ENCODE measurements around the gene TASOR. TPM values are rescaled to one million over a fixed set of nuclear protein-coding genes. Genes with fewer than 3 reads are reported as not detected.

Gene TASOR
- total and polyA plus RNA-seq, 9 of the 15 experiments (the other 6 are each of a cell fraction or from before 2014, with no cell fraction given): 16.4 to 68.7 (median 33.7) TPM

- TF ChIP-seq DPF2 (IDR thresholded peaks at IDR 0.05) (no peak), MBD1 (CRISPR knock-in tag; IDR thresholded peaks at IDR 0.05) (no peak), ZNF143 (CRISPR knock-in tag; IDR thresholded peaks at IDR 0.05) (no peak)
Measured at GRCh38 chr3:56691165-56692000, 8.3 kb upstream of the TASOR start (continued).

GRCh38 chr3:56689303-56689702, 6.2 kb upstream of the TASOR start:
- no peak overlapping the region for H3K27ac ChIP-seq (ENCODE audit: extremely low read depth, low read depth, low read length)
- ATAC-seq: no peak
- 33% methylated on average over 1 of the region's 1 CpG for WGBS (ENCODE audit: insufficient coverage, low coverage, missing lambda C conversion rate)
- no peaks in the 10 kb centered on the region for H3K27me3 ChIP-seq (ENCODE audit: control insufficient read depth in 2 of 2, insufficient read depth in 2 of 2, low read length in 2 of 2)
- no peaks in the 10 kb centered on the region for H3K36me3 ChIP-seq (ENCODE audit: control insufficient read depth, insufficient read depth, low read length)
- in situ Hi-C loops (cut with MboI) (no loop called here), intact Hi-C loops (cut with micrococcal nuclease) (no loop called here)
- TF ChIP-seq GABPB1 (CRISPR knock-in tag; IDR thresholded peaks at IDR 0.05) (no peak), ZNF224 (CRISPR knock-in tag; IDR thresholded peaks at IDR 0.05) (no peak), TCF15 (CRISPR knock-in tag; IDR thresholded peaks at IDR 0.05) (no peak), ZNF75A (CRISPR knock-in tag; IDR thresholded peaks at IDR 0.05) (no peak), ETS2 (tag; IDR thresholded peaks at IDR 0.05; ENCODE audit: borderline replicate concordance, poor library complexity, severe bottlenecking) (no peak), FOXM1 (IDR thresholded peaks at IDR 0.05; ENCODE audit: low read depth) (no peak), FOXM1 (CRISPR knock-in tag; IDR thresholded peaks at IDR 0.05; ENCODE audit: low read depth) (no peak), SOX6 (IDR thresholded peaks at IDR 0.05) (no peak), ZNF699 (CRISPR knock-in tag; IDR thresholded peaks at IDR 0.05; ENCODE audit: insufficient replicate concordance) (no peak), ZNF347 (CRISPR knock-in tag; IDR thresholded peaks at IDR 0.05; ENCODE audit: low read depth) (no peak), PCBP1 (IDR thresholded peaks at IDR 0.05; ENCODE audit: low read depth, low read length, poor library complexity, severe bottlenecking) (no peak), HMG20B (CRISPR knock-in tag; IDR thresholded peaks at IDR 0.05) (no peak), ZNF707 (CRISPR knock-in tag; conservative IDR thresholded peaks at IDR 0.05) (no peak), BRD4 (IDR thresholded peaks at IDR 0.05) (no peak), NFIX (CRISPR knock-in tag; IDR thresholded peaks at IDR 0.05; ENCODE audit: low read depth) (no peak), SRSF7 (optimal IDR thresholded peaks at IDR 0.05; ENCODE audit: low read depth, low read length) (no peak), MBD2 (IDR thresholded peaks at IDR 0.05; ENCODE audit: borderline replicate concordance, low read depth) (no peak), RNF2 (IDR thresholded peaks at IDR 0.05) (no peak), CSDE1 (IDR thresholded peaks at IDR 0.05) (no peak), HNRNPL (IDR thresholded peaks at IDR 0.05; ENCODE audit: low read depth, low read length) (no peak)
- POLR2A ChIA-PET: interaction anchor here (0.6 kb wide), 1 partner anchor 885 kb away, joined by 3 read pairs; no protein-coding TSS in a partner anchor
- no peaks in the 10 kb centered on the region for H4K20me1 ChIP-seq (replicated peaks; ENCODE audit: control insufficient read depth, insufficient read depth, low read length)
- H3K79me2 ChIP-seq (ENCODE audit: control insufficient read depth, insufficient read depth, low read length): no peaks in the 10 kb centered on the region
- DNase-seq (ENCODE audit: extremely low read depth in 1 of 4, low spot score in 3 of 4): no peak
- no peak overlapping the region for H2AFZ ChIP-seq (ENCODE audit: low read depth, low read length)
- CTCF ChIA-PET (ENCODE audit: low intra/inter-chr PET ratio): no interaction called here
- H3K4me2 ChIP-seq (ENCODE audit: insufficient read depth, low read length): no peak overlapping the region
- no peaks in the 10 kb centered on the region for H3K9me3 ChIP-seq (replicated peaks; ENCODE audit: control insufficient read depth, insufficient read depth, low read depth, low read length)
- H3K4me1 ChIP-seq (replicated peaks in 1 of 2; ENCODE audit: control insufficient read depth in 2 of 2, insufficient read depth in 2 of 2, low read length in 2 of 2): no peaks in the 10 kb centered on the region
- H3K9ac ChIP-seq (ENCODE audit: insufficient read depth in 1 of 2, low read depth in 2 of 2, low read length in 2 of 2): no peak overlapping the region
- no peak for FAIRE-seq
- no peaks in the 10 kb centered on the region for H3K9me1 ChIP-seq (ENCODE audit: control insufficient read depth, insufficient read depth, low read length)
- no peak overlapping the region for H3K4me3 ChIP-seq
- no TSS peak for BruUV-seq (replicated peaks)
